ENCODE data around the gene RNF44. TPM values are rescaled to one million over a fixed set of nuclear protein-coding genes. Genes with fewer than 3 reads are reported as not detected.
A peak's percentile ranks its signal among the peaks of the same experiment; 100 is the strongest.

Gene RNF44
- total RNA-seq, 1 experiment from 2014 or later, result 58.4 TPM

GRCh38 chr5:176501333-176501732 lies 35.9 kb downstream of the RNF44 start (continued):
- TF ChIP-seq CTCF (IDR thresholded peaks at IDR 0.05 in 2 of 3, conservative IDR thresholded peaks at IDR 0.05 in 1 of 3; ENCODE audit: borderline replicate concordance in 1 of 3, insufficient read depth in 1 of 3, low read depth in 2 of 3, low read length in 2 of 3), result no peak
- TF ChIP-seq ZNF274 (IDR thresholded peaks at IDR 0.05; ENCODE audit: low read depth, low read length), result no peak
- TF ChIP-seq YY1 (IDR thresholded peaks at IDR 0.05; ENCODE audit: extremely low read depth, insufficient replicate concordance, low read depth, low read length), result no peak
- no peak for TF ChIP-seq ATF3 (IDR thresholded peaks at IDR 0.05)
- no peak for TF ChIP-seq SRF (IDR thresholded peaks at IDR 0.05; ENCODE audit: low read depth)

- Histone ChIP-seq H3K79me2 (ENCODE audit: insufficient read depth, low read length) (no peaks in the 10 kb centered on the region), H3K27ac (ENCODE audit: low read depth, low read length) (no peak overlapping the region), H3K4me2 (ENCODE audit: low read length) (no peak overlapping the region), H3K9me2 (ENCODE audit: insufficient read depth) (no peaks in the 10 kb centered on the region), H3K4me3 (replicated peaks in 1 of 2; ENCODE audit: low read depth in 1 of 2, low read length in 2 of 2) (no peak overlapping the region), H3K4me1 (ENCODE audit: control insufficient read depth in 1 of 2, insufficient read depth in 2 of 2, low read length in 2 of 2) (peaks cover 0 to 10% of the 10 kb centered on the region in 2 experiments; a peak in 2 of 4 replicates), H3K9me3 (ENCODE audit: control insufficient read depth in 1 of 2, insufficient read depth in 1 of 2, low read depth in 1 of 2, low read length in 2 of 2) (no peaks in the 10 kb centered on the region), H3K36me3 (ENCODE audit: control insufficient read depth in 1 of 2, insufficient read depth in 2 of 2, low read length in 2 of 2) (peaks cover 35 to 50% of the 10 kb centered on the region in 2 experiments), H2AFZ (ENCODE audit: low read depth, low read length, poor library complexity, severe bottlenecking) (no peak overlapping the region), H3K27me3 (ENCODE audit: insufficient read depth, low read length) (no peaks in the 10 kb centered on the region), H4K20me1 (ENCODE audit: insufficient read depth) (no peaks in the 10 kb centered on the region), H3K9ac (ENCODE audit: low read length) (no peak overlapping the region)
- POLR2A ChIA-PET, result no interaction called here
- intact Hi-C loops (cut with micrococcal nuclease), result no loop called here
- TSS peak; percentile 7 for BruUV-seq (replicated peaks)
- ATAC-seq, result no peak
- TF ChIP-seq POLR2AphosphoS5 (IDR thresholded peaks at IDR 0.05; ENCODE audit: low read depth, low read length) (no peak), SRF (IDR thresholded peaks at IDR 0.05; ENCODE audit: low read depth) (no peak), REST (IDR thresholded peaks at IDR 0.05; ENCODE audit: low read depth) (no peak), TCF7L2 (IDR thresholded peaks at IDR 0.05; ENCODE audit: borderline replicate concordance, extremely low read depth, insufficient read depth, insufficient read length) (no peak), EGR1 (IDR thresholded peaks at IDR 0.05; ENCODE audit: low read depth) (no peak), ATF3 (IDR thresholded peaks at IDR 0.05) (no peak), EZH2 (IDR thresholded peaks at IDR 0.05) (no peak), CBX3 (IDR thresholded peaks at IDR 0.05; ENCODE audit: low read depth) (no peak), POLR2A (IDR thresholded peaks at IDR 0.05; ENCODE audit: borderline replicate concordance, extremely low read depth, insufficient read depth, insufficient read length) (no peak), CTCF (IDR thresholded peaks at IDR 0.05 in 2 of 3, conservative IDR thresholded peaks at IDR 0.05 in 1 of 3; ENCODE audit: borderline replicate concordance in 1 of 3, insufficient read depth in 1 of 3, low read depth in 2 of 3, low read length in 2 of 3) (no peak), JUND (IDR thresholded peaks at IDR 0.05) (no peak)
- CTCF ChIA-PET, result no interaction called here
- no peak for DNase-seq (ENCODE audit: low read depth, low spot score)
- RAD21 ChIA-PET (ENCODE audit: low non-redundant PET in 1 of 2, low total read pairs in 2 of 2, uncharacterized antibody in 2 of 2, unreplicated experiment in 2 of 2), result no interaction called here
These were observed 36.7 kb downstream of the RNF44 start for GRCh38 chr5:176500511-176500910.
